Natural killer cell (primary cell): ENCODE results near the gene TMEM178A. TPM values are rescaled to one million over a fixed set of nuclear protein-coding genes. Genes with fewer than 3 reads are reported as not detected.

Source experiments
- ATAC-seq, 3 donors: fragments of 150-1000 bp in 2 of 3; fragments of 200-7000 bp in 1 of 3; cut with Tn5 transposase; 1 replicate in 1 of 3; 2 replicates in 2 of 3; pipeline ENCODE4 v1.10.0; 2021; ENCODE audit warnings: mild to moderate bottlenecking in 2 of 3, moderate library complexity in 2 of 3
- DNase-seq, 2 donors: peaks; one replicate each; pipeline versions ENCODE4 v3.0.0 to v3.0.0-alpha.2; 2013 to 2021; ENCODE audit warnings: mixed read lengths in 1 of 2
- H3K27ac ChIP-seq: one replicate; pipeline ENCODE4 v1.5.1; 2013; ENCODE audit warnings: mild to moderate bottlenecking, low read length
- H3K27me3 ChIP-seq: one replicate; pipeline ENCODE4 v1.6.1; 2013; ENCODE audit warnings: low read length; ENCODE audit not compliant: control insufficient read depth, insufficient read depth
- H3K36me3 ChIP-seq: one replicate; pipeline ENCODE4 v1.6.1; 2013; ENCODE audit warnings: low read length; ENCODE audit not compliant: control insufficient read depth, insufficient read depth
- H3K4me1 ChIP-seq: one replicate; pipeline ENCODE4 v1.6.1; 2013; ENCODE audit warnings: low read length; ENCODE audit not compliant: control insufficient read depth, insufficient read depth
- H3K4me3 ChIP-seq: one replicate; pipeline ENCODE4 v1.5.1; 2013; ENCODE audit warnings: low read length
- H3K9me3 ChIP-seq: one replicate; pipeline ENCODE4 v1.6.1; 2013; ENCODE audit warnings: low read length; ENCODE audit not compliant: control insufficient read depth, insufficient read depth
- H3K27ac Mint-ChIP-seq, 2 donors: one replicate each; pipeline ENCODE4 v1.8.0; 2022; ENCODE audit warnings: mild to moderate bottlenecking in 2 of 2, mixed read lengths in 2 of 2, moderate library complexity in 1 of 2
- H3K27me3 Mint-ChIP-seq, 2 donors: one replicate each; pipeline ENCODE4 v1.8.0; 2022; ENCODE audit warnings: low read depth in 2 of 2, mixed read lengths in 2 of 2
- H3K36me3 Mint-ChIP-seq: one replicate; pipeline ENCODE4 v1.8.0; 2022; ENCODE audit warnings: mixed read lengths
- H3K4me1 Mint-ChIP-seq, 2 donors: one replicate each; pipeline ENCODE4 v1.8.0; 2022; ENCODE audit warnings: mixed read lengths in 2 of 2
- H3K4me3 Mint-ChIP-seq: one replicate; pipeline ENCODE4 v1.8.0; 2022; ENCODE audit warnings: mild to moderate bottlenecking, moderate library complexity, mixed read lengths
- H3K9me3 Mint-ChIP-seq, 2 donors: one replicate each; pipeline ENCODE4 v1.8.0; 2022; ENCODE audit warnings: mixed read lengths in 2 of 2
- WGBS: methylation state at CpG from one replicate; pipeline ENCODE4 v1.1.7; 2013; ENCODE audit warnings: missing lambda C conversion rate; ENCODE audit not compliant: insufficient coverage; 5-methylcytosine and 5-hydroxymethylcytosine counted together
- intact Hi-C: fragments of 100-400 bp; cut with micrococcal nuclease; formaldehyde crosslinking; loops from one replicate; pipeline ENCODE4 v1.14.2; 2022
- total RNA-seq, 4 donors: library from RNA; stranded (reverse); fragments of 120-200 nt in 1 of 4; gene quantifications; one replicate each; pipeline versions ENCODE4 v1.2.3 to v1.2.4, GENCODE V29; 2013 to 2022
- TF ChIP-seq, protein P1 (sequence below): fragments of 200-600 bp; IDR thresholded peaks from one replicate; pipeline ENCODE4 v1.8.0; 2022; ENCODE audit warnings: antibody characterized with exemption

Gene TMEM178A
- total RNA-seq, 3 donors from 2014 or later (not counting 1 experiment from before 2014, with no cell fraction given) = 0.21 TPM; not detected in 2

- no peak overlapping the region for H3K27ac Mint-ChIP-seq
- 80% methylated on average over 2 of the region's 2 CpGs for WGBS
- intact Hi-C loops = no loop called here
- H3K9me3 ChIP-seq = no peaks in the 10 kb centered on the region
- H3K9me3 Mint-ChIP-seq = peaks cover 5 to 6% of the 10 kb centered on the region in 2 donors
- H3K4me1 Mint-ChIP-seq = no peaks in the 10 kb centered on the region
- peaks cover 21 to 25% of the 10 kb centered on the region in 2 donors for H3K27me3 Mint-ChIP-seq
- no peak overlapping the region for H3K4me3 ChIP-seq
- DNase-seq (no peak), ATAC-seq (no peak)
- TF ChIP-seq, protein P1, sequence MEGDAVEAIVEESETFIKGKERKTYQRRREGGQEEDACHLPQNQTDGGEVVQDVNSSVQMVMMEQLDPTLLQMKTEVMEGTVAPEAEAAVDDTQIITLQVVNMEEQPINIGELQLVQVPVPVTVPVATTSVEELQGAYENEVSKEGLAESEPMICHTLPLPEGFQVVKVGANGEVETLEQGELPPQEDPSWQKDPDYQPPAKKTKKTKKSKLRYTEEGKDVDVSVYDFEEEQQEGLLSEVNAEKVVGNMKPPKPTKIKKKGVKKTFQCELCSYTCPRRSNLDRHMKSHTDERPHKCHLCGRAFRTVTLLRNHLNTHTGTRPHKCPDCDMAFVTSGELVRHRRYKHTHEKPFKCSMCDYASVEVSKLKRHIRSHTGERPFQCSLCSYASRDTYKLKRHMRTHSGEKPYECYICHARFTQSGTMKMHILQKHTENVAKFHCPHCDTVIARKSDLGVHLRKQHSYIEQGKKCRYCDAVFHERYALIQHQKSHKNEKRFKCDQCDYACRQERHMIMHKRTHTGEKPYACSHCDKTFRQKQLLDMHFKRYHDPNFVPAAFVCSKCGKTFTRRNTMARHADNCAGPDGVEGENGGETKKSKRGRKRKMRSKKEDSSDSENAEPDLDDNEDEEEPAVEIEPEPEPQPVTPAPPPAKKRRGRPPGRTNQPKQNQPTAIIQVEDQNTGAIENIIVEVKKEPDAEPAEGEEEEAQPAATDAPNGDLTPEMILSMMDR = no peak
- H3K36me3 ChIP-seq = no peaks in the 10 kb centered on the region
- no peak overlapping the region for H3K4me3 Mint-ChIP-seq
- H3K4me1 ChIP-seq = no peaks in the 10 kb centered on the region
- H3K27me3 ChIP-seq = no peaks in the 10 kb centered on the region
- no peaks in the 10 kb centered on the region for H3K36me3 Mint-ChIP-seq
- H3K27ac ChIP-seq = no peak overlapping the region
Observed at GRCh38 chr2:39658371-39658770, 7.3 kb upstream of the TMEM178A start.

DNA sequence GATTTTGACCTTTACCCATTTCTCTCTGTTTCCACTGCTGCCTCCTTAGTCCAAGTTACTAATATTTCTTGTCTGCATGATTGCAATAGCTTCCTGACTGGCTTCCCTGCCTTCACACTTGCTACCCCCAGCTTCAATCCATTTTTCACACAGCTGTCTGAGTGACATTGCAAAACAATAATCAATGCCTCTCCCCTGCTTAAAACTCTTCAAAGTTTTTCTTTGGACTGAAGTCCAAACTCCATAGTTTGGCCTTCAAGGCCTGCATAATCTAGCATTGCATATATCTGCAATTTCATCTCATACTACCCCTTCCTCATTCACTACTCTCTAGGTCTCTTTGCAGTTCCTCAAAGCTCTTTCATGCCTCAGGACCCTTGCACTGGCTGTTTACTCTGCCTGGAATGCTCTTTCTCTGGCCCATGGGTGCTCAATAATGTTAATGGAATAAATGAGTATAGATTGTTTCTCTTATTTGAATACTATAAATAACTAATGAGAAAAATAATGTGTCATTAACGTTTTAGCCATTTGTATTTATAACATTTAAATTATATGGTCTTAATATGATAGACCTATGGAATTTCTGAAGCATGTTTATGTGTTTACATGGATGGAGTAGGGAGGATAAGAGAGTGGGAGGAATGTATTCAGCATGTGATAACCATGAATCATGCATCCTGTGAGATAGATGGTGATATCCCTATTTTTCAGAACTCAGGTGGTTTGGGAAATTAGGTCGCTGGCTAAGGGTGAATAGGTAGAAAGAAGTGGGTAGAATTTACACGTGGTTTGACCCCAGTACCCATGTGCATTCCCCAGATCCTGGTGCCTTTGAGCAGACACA is 5.7 kb upstream of the TMEM178A start:
- H3K4me3 Mint-ChIP-seq = no peak overlapping the region
- H3K9me3 Mint-ChIP-seq = no peaks in the 10 kb centered on the region
- Histone ChIP-seq H3K27me3 (peaks cover under 1% of the 10 kb centered on the region), H3K9me3 (no peaks in the 10 kb centered on the region), H3K36me3 (no peaks in the 10 kb centered on the region), H3K4me1 (no peaks in the 10 kb centered on the region), H3K4me3 (no peak overlapping the region), H3K27ac (no peak overlapping the region)
- ATAC-seq (no peak), DNase-seq (no peak)
- intact Hi-C loops = no loop called here
- peaks cover 0 to 3% of the 10 kb centered on the region in 2 donors for H3K4me1 Mint-ChIP-seq
- peaks cover 28 to 41% of the 10 kb centered on the region in 2 donors for H3K27me3 Mint-ChIP-seq
- no peak overlapping the region for H3K27ac Mint-ChIP-seq
- TF ChIP-seq, protein P1 = no peak
- no peaks in the 10 kb centered on the region for H3K36me3 Mint-ChIP-seq
- WGBS = 76% methylated on average over 2 of the region's 3 CpGs

DNA sequence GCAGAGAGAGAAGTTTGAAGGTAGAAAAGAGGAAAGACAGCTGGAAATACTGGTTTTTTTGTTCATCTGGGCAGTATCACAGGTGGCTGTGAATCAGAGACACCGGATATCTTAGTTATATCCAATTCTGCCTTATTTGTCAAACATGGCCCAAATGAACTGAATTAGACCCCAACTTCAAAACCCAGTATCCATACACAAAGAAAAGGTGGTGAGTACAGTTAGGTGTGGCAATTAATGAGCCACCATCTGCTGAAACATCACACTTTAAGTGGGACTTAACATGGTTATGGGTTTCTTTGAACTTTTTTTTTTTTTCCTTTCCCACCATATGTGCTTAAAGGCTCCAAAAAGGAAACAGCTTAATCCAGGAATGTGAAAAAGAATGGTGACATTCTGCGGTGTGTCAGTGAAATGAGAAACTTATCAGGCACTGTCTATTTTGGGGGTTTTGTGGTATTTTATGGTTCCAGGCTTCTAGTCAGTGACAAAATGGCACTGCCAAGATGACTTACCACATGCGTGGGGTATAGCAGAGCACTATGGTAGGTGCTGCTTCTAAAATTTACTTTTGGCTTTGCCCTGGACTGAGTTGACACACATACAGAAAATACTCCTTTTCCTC is 5.0 kb upstream of the TMEM178A start:
- peaks cover 5% of the 10 kb centered on the region for H3K27me3 ChIP-seq
- 81% methylated on average over 3 of the region's 3 CpGs for WGBS

More for the DNA sequence above, 5.0 kb upstream of the TMEM178A start:
- Histone ChIP-seq H3K27ac (no peak overlapping the region), H3K36me3 (no peaks in the 10 kb centered on the region), H3K4me1 (no peaks in the 10 kb centered on the region), H3K9me3 (no peaks in the 10 kb centered on the region), H3K4me3 (no peak overlapping the region)
- no peaks in the 10 kb centered on the region for H3K36me3 Mint-ChIP-seq
- intact Hi-C loops = no loop called here
- TF ChIP-seq, protein P1 = no peak
- no peak overlapping the region for H3K4me3 Mint-ChIP-seq
- H3K27ac Mint-ChIP-seq = no peak overlapping the region
- H3K27me3 Mint-ChIP-seq = peaks cover 33 to 44% of the 10 kb centered on the region in 2 donors
- H3K4me1 Mint-ChIP-seq = peaks cover 0 to 7% of the 10 kb centered on the region in 2 donors
- DNase-seq (no peak), ATAC-seq (no peak)
- H3K9me3 Mint-ChIP-seq = no peaks in the 10 kb centered on the region
